ENCODE measurements around the gene RILPL1.
"Not testable (repeated sequence)": the region's sequence is repeated elsewhere in the genome, so short reads cannot be mapped to it uniquely, and the experiment has no call there.

GRCh38 chr12:123463174-123463573 is 70.3 kb downstream of the RILPL1 start:
- not testable (repeated sequence) for TF ChIP-seq POLR2AphosphoS5, EP300, CTCF, POLR2A (IDR thresholded peaks at IDR 0.05)

Data from gastroesophageal sphincter (tissue), 3 donors.